Measurements from ENCODE around the gene RUVBL1.

DNA sequence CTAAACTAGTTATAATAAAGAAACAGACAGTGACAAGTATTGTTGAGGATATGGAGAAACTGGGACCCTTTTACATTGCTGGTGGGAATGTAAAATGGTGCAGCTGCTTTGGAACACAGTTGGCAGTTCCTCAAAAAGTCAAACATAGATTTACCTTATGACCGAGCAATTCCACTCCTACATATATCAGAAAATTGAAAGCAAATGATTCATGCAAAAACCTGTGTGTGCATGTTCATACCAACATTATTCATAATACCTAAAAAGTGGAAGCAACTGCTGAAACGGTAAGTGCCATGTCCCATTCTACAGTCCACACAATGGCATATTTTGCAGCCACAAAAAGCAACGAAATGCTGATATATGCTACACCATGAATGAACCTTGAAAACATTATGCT is 83.6 kb downstream of the RUVBL1 start:
- TF ChIP-seq, protein P1, sequence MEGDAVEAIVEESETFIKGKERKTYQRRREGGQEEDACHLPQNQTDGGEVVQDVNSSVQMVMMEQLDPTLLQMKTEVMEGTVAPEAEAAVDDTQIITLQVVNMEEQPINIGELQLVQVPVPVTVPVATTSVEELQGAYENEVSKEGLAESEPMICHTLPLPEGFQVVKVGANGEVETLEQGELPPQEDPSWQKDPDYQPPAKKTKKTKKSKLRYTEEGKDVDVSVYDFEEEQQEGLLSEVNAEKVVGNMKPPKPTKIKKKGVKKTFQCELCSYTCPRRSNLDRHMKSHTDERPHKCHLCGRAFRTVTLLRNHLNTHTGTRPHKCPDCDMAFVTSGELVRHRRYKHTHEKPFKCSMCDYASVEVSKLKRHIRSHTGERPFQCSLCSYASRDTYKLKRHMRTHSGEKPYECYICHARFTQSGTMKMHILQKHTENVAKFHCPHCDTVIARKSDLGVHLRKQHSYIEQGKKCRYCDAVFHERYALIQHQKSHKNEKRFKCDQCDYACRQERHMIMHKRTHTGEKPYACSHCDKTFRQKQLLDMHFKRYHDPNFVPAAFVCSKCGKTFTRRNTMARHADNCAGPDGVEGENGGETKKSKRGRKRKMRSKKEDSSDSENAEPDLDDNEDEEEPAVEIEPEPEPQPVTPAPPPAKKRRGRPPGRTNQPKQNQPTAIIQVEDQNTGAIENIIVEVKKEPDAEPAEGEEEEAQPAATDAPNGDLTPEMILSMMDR (IDR thresholded peaks at IDR 0.05; ENCODE audit: low read depth, low read length, poor library complexity, severe bottlenecking), result no peak
- TF ChIP-seq EZH2phosphoT487 (IDR thresholded peaks at IDR 0.05; ENCODE audit: borderline replicate concordance, low read length), result no peak

Data from DOHH2 (cell line).